Activated CD4-positive, alpha-beta T cell treated with anti-CD3 and anti-CD28 coated beads, Interleukin-2, amount 10 ng/mL, durations not matched to agents 7 days and 5 days (primary cell): ENCODE results near the gene CSTPP1. TPM values are rescaled to one million over a fixed set of nuclear protein-coding genes. Genes with fewer than 3 reads are reported as not detected.
A peak's percentile ranks its signal among the peaks of the same experiment; 100 is the strongest.

ENCODE experiments used
- CTCF ChIA-PET: fragments of 350-600 bp; sonication (Branson Sonifier 250); formaldehyde crosslinking; loops from one replicate; lab custom pipeline; 2021; ENCODE audit warnings: antibody characterized with exemption; lab: Charles Lee
- POLR2A ChIA-PET: fragments of 350-600 bp; sonication (Branson Sonifier 250); formaldehyde crosslinking; loops from one replicate; lab custom pipeline; 2021; ENCODE audit warnings: antibody characterized with exemption; lab: Charles Lee
- DNase-seq: peaks from one replicate; pipeline ENCODE4 v3.0.0-alpha.2; 2020
- H3K27ac Mint-ChIP-seq: one replicate; pipeline ENCODE4 v1.8.0; 2021; ENCODE audit warnings: mild to moderate bottlenecking, moderate library complexity, mixed read lengths
- H3K27me3 Mint-ChIP-seq: one replicate; pipeline ENCODE4 v1.8.0; 2021; ENCODE audit warnings: mixed read lengths
- H3K36me3 Mint-ChIP-seq: one replicate; pipeline ENCODE4 v1.8.0; 2021; ENCODE audit warnings: low read depth, mixed read lengths
- H3K4me1 Mint-ChIP-seq: one replicate; pipeline ENCODE4 v1.8.0; 2021; ENCODE audit warnings: mixed read lengths
- H3K4me3 Mint-ChIP-seq: one replicate; pipeline ENCODE4 v1.8.0; 2021; ENCODE audit warnings: mild to moderate bottlenecking, moderate library complexity, mixed read lengths
- H3K9me3 Mint-ChIP-seq: one replicate; pipeline ENCODE4 v1.8.0; 2021; ENCODE audit warnings: mixed read lengths
- total RNA-seq, 2 experiments: library from RNA; stranded (reverse); gene quantifications; one replicate each; pipeline ENCODE4 v1.2.3, GENCODE V29; 2021

CSTPP1 gene, protein sequence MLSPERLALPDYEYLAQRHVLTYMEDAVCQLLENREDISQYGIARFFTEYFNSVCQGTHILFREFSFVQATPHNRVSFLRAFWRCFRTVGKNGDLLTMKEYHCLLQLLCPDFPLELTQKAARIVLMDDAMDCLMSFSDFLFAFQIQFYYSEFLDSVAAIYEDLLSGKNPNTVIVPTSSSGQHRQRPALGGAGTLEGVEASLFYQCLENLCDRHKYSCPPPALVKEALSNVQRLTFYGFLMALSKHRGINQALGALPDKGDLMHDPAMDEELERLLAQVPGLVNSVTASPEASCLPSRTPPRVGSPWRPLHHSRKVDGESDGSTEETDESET
- 10 to 100 TPM; 18.2 to 18.9 TPM for total RNA-seq

- H3K27me3 Mint-ChIP-seq = peaks cover 4% of the 10 kb centered on the region
- peaks cover 2% of the 10 kb centered on the region for H3K36me3 Mint-ChIP-seq
- POLR2A ChIA-PET = interaction anchor here (0.6 to 0.7 kb wide), 2 partner anchors 15 to 19 kb away, joined by 3 to 5 read pairs; no protein-coding TSS in a partner anchor
Measured at GRCh38 chr11:46936138-46937110, at the start of gene CSTPP1. CSTPP1 (plus strand) TSS chr11:46936761; CDS start chr11:46936806, 45 bp downstream.

DNA sequence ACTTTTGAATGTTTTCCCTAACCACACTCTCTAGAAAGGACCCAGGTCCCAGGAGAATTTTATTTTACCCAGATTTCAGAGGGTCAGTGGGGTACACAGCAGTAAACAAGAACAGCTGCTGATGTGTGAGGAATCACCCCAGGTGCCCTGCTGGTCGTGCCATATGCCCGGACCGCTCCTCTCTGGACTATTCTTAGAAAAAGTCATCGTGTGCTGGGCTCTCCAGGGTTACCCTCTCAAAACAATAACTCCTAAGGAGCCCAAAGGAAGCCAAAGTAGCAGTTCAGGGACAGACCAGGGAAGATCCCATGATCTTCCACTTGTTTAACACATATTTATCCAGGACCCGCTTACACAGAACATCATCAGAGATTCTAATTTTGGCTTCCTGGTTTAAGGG, 47.9 kb upstream of the CSTPP1 start:
- ChIA-PET CTCF (interaction anchor here (0.6 kb wide), 1 partner anchor 971 kb away, joined by 3 read pairs; the partner anchor contains the start of gene PEX16), POLR2A (no interaction called here)
- no peaks in the 10 kb centered on the region for H3K36me3 Mint-ChIP-seq
- H3K27ac Mint-ChIP-seq = no peak overlapping the region
- peaks cover 9% of the 10 kb centered on the region for H3K27me3 Mint-ChIP-seq
- no peak overlapping the region for H3K4me3 Mint-ChIP-seq
- DNase-seq = no peak
- H3K4me1 Mint-ChIP-seq = peaks cover 2% of the 10 kb centered on the region
- no peaks in the 10 kb centered on the region for H3K9me3 Mint-ChIP-seq

More at GRCh38 chr11:46936138-46937110, at the start of gene CSTPP1:
- peak within 1 kb of the TSS; percentile 85 for H3K27ac Mint-ChIP-seq
- H3K9me3 Mint-ChIP-seq = no peaks in the 10 kb centered on the region
- peaks cover 19% of the 10 kb centered on the region for H3K4me1 Mint-ChIP-seq
- peak; percentile 95 for DNase-seq
- CTCF ChIA-PET = interaction anchor here (0.6 to 1.3 kb wide), 7 partner anchors 15 to 193 kb away, joined by 3 to 4 read pairs (median 3); no protein-coding TSS in a partner anchor
- H3K4me3 Mint-ChIP-seq = peak within 1 kb of the TSS; percentile 95

DNA sequence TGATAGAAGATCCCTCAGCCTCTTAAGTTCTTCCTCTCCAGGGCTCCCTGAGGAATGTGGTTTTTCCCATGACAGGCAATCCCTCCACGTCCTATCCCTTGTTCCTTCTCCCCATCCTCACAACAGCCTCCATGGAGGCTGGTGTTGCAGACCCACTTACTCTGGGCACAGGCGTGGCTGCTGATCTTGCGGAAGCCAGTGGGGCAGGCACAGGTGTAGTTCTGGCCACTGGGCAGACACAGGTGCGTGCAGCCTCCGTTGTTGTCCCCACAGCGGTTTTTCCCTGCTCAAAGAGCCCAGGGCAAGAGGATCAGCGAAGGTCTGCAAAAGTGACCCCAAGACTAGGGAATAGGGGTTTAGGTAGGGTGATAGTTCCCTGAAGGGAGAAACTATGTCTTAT, 47.3 kb upstream of the CSTPP1 start:
- Mint-ChIP-seq H3K27me3 (peaks cover 4% of the 10 kb centered on the region), H3K9me3 (no peaks in the 10 kb centered on the region), H3K4me1 (peaks cover 2% of the 10 kb centered on the region), H3K4me3 (no peak overlapping the region), H3K36me3 (no peaks in the 10 kb centered on the region), H3K27ac (no peak overlapping the region)
- CTCF ChIA-PET = no interaction called here
- POLR2A ChIA-PET = no interaction called here
- DNase-seq = no peak

DNA sequence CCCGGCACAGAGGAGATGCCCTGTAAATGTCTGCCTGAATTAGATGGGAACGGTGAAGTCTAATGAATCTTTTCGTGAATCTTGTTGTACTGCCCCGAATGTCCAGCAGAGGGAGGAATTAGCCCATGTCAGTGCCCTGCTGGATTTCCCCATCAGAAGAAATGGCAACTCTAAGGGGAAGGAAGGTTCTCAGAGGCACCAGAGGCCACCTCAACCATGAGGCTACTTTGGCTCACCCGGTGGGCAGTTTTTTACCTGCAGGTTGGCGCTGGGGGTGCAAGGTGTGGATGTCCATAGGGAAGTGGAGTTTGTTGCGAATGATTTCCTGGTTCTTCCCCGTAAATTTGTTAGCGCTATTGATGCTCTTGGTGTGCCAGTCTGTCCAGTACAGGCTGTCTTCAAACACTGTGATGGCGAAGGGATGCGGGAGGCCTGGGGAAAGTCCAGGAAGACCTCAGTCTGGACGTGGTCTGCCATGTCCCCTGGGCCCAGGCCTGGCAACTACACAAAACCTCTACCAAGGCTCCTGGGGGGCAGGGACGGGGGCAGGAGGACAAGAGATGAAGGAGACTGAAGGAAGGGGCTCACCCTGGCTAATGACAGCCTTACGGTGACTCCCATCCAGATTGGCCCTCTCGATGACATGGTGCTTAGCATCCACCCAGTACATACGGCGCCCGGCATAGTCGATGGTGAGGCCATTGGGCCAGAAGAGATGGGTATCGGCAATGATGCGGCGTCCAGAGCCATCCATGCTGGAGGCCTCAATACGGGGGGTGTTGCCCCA, 46.7 kb upstream of the CSTPP1 start:
- H3K27ac Mint-ChIP-seq = no peak overlapping the region
- peaks cover 4% of the 10 kb centered on the region for H3K27me3 Mint-ChIP-seq
- DNase-seq = peak; percentile 83
- no peaks in the 10 kb centered on the region for H3K36me3 Mint-ChIP-seq
- CTCF ChIA-PET = no interaction called here
- H3K4me1 Mint-ChIP-seq = peaks cover 2% of the 10 kb centered on the region
- POLR2A ChIA-PET = no interaction called here
- H3K4me3 Mint-ChIP-seq = no peak overlapping the region
- no peaks in the 10 kb centered on the region for H3K9me3 Mint-ChIP-seq

DNA sequence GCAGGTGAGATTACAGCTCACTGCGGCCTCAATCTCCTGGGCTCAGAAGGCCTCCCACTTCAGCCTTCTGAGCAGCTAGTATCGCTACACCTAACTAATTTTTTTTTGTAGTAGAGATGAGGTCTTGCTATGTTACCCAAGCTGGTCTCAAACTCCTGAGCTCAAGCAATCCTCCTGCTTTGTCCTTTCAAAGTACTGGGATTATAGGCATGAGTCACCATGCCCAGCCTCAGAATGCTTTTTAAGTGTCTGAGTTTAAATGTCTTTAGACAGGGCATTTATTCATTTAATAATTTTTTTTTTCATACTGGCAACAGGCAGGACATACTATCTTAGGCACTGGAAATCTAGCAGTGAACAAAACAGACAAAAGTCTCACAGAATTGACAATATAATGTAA, 45.9 kb upstream of the CSTPP1 start:
- ChIA-PET POLR2A (no interaction called here), CTCF (no interaction called here)
- Mint-ChIP-seq H3K36me3 (no peaks in the 10 kb centered on the region), H3K4me3 (no peak overlapping the region), H3K9me3 (no peaks in the 10 kb centered on the region), H3K27me3 (peaks cover 4% of the 10 kb centered on the region), H3K27ac (no peak overlapping the region), H3K4me1 (peaks cover 2% of the 10 kb centered on the region)
- DNase-seq = no peak

GRCh38 chr11:46892109-46892508, 44.5 kb upstream of the CSTPP1 start:
- Mint-ChIP-seq H3K27ac (no peak overlapping the region), H3K4me3 (no peak overlapping the region), H3K27me3 (peaks cover 4% of the 10 kb centered on the region), H3K4me1 (peaks cover 2% of the 10 kb centered on the region), H3K9me3 (no peaks in the 10 kb centered on the region), H3K36me3 (no peaks in the 10 kb centered on the region)
- CTCF ChIA-PET = interaction anchor here (0.6 to 1.3 kb wide), 4 partner anchors 12 to 368 kb away, joined by 3 to 4 read pairs (median 3); no protein-coding TSS in a partner anchor
- no peak for DNase-seq
- POLR2A ChIA-PET = interaction anchor here (0.6 kb wide), 1 partner anchor 21 kb away, joined by 3 read pairs; no protein-coding TSS in a partner anchor

GRCh38 chr11:46892838-46893237, 43.7 kb upstream of the CSTPP1 start:
- Mint-ChIP-seq H3K9me3 (no peaks in the 10 kb centered on the region), H3K27me3 (peaks cover 4% of the 10 kb centered on the region)

DNA sequence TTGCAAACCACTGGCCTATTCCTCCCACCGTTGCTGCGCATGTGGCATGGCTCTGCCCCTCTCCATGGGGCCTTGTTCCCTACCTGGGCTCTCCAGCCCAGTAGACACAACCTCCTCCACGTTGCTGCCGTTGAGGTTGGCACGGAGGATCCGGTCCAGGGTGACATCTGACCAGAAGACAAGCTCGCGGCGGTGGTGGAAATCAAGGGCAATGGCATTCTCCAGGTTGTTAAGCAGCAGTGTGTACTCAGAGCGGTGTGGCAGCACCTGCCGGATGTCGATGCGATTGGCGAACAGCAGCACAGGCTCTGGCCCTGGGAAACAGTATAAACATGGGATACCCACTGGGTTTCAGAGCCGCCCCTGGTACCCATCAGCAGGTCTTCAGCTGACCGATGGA, 42.1 kb upstream of the CSTPP1 start:
- H3K27ac Mint-ChIP-seq = no peak overlapping the region
- CTCF ChIA-PET = interaction anchor here (0.6 to 1.8 kb wide), 2 partner anchors 44 to 259 kb away, joined by 3 to 8 read pairs; no protein-coding TSS in a partner anchor
- H3K4me3 Mint-ChIP-seq = no peak overlapping the region
- H3K9me3 Mint-ChIP-seq = no peaks in the 10 kb centered on the region
- no peaks in the 10 kb centered on the region for H3K36me3 Mint-ChIP-seq
- POLR2A ChIA-PET = no interaction called here
- peaks cover 2% of the 10 kb centered on the region for H3K4me1 Mint-ChIP-seq
- DNase-seq = no peak
- peaks cover 2% of the 10 kb centered on the region for H3K27me3 Mint-ChIP-seq

More at GRCh38 chr11:46892838-46893237, 43.7 kb upstream of the CSTPP1 start:
- H3K36me3 Mint-ChIP-seq = no peaks in the 10 kb centered on the region
- DNase-seq = no peak
- CTCF ChIA-PET = interaction anchor here (1.0 to 1.3 kb wide), 2 partner anchors 11 to 249 kb away, joined by 3 read pairs; no protein-coding TSS in a partner anchor
- no peak overlapping the region for H3K4me3 Mint-ChIP-seq
- H3K27ac Mint-ChIP-seq = no peak overlapping the region
- POLR2A ChIA-PET = no interaction called here
- H3K4me1 Mint-ChIP-seq = peaks cover 2% of the 10 kb centered on the region

DNA sequence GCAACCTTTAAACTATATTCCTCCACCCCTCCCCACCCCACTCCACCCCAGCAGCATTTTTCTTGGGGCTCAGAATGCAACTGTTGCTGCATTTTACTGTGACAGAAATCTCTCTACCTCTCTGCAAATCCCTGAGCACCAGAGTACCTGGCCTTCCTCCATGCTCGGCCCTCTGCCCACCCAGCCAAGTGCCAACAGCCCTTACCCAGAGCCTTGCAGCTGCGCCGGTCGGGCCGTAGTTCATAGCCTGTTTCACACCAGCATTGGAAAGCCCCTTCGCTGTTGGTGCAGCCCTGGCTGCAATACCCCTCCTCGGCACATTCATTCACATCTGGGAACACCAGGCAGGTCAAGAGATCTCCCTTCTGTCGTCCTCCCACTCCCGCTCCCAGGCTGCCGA, 41.6 kb upstream of the CSTPP1 start:
- CTCF ChIA-PET = interaction anchor here (0.6 to 1.8 kb wide), 2 partner anchors 44 to 258 kb away, joined by 3 to 8 read pairs; no protein-coding TSS in a partner anchor
- no peak for DNase-seq
- H3K4me3 Mint-ChIP-seq = no peak overlapping the region
- POLR2A ChIA-PET = no interaction called here
- no peak overlapping the region for H3K27ac Mint-ChIP-seq
- H3K27me3 Mint-ChIP-seq = peaks cover 2% of the 10 kb centered on the region
- no peaks in the 10 kb centered on the region for H3K9me3 Mint-ChIP-seq
- no peaks in the 10 kb centered on the region for H3K36me3 Mint-ChIP-seq
- no peaks in the 10 kb centered on the region for H3K4me1 Mint-ChIP-seq

GRCh38 chr11:46895821-46896220, 40.7 kb upstream of the CSTPP1 start:
- POLR2A ChIA-PET = no interaction called here
- DNase-seq = no peak
- Mint-ChIP-seq H3K27me3 (peaks cover 2% of the 10 kb centered on the region), H3K4me3 (no peak overlapping the region), H3K9me3 (no peaks in the 10 kb centered on the region), H3K36me3 (no peaks in the 10 kb centered on the region), H3K27ac (no peak overlapping the region), H3K4me1 (no peaks in the 10 kb centered on the region)
- CTCF ChIA-PET = interaction anchor here (1.2 to 1.8 kb wide), 2 partner anchors 12 to 257 kb away, joined by 3 to 8 read pairs; no protein-coding TSS in a partner anchor

DNA sequence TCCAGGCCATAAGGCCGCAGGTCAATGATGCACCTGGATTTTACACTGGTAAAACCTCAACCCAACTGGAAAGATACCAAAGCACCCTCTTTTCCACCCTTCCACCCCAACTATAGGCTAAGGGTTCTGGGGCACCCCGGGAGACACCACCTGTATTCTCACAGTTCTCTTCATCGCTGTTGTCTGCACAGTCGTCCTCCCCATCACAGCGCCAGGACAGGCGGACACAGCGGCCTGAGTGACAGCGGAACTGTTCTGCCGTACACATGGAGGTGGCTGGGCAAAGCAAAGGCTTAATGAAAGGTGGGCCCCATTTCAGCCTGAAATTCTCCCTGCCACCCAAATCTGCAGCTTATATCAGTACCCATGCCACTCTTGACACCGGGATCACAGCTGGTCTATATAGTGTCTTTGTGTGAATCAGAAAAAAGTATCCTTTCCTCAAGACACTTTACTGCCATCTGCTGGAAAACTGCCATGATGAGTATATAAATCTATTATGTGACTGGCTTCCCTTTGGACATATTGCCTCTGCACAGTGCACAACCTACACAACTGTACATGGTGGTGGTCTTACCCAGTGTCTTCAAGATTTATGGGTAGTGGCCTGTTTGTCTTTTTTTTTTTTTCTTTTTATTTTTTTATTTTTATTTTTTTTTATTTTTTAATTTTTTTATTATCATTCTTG, 39.7 kb upstream of the CSTPP1 start:
- POLR2A ChIA-PET = no interaction called here
- DNase-seq = peak; percentile 45
- Mint-ChIP-seq H3K27me3 (peaks cover 1% of the 10 kb centered on the region), H3K9me3 (no peaks in the 10 kb centered on the region), H3K4me3 (no peak overlapping the region), H3K27ac (no peak overlapping the region), H3K4me1 (no peaks in the 10 kb centered on the region), H3K36me3 (no peaks in the 10 kb centered on the region)
- CTCF ChIA-PET = interaction anchor here (0.6 to 1.4 kb wide), 4 partner anchors 13 to 264 kb away, joined by 3 to 6 read pairs (median 3); no protein-coding TSS in a partner anchor
